ENCODE results near the gene WDR74. TPM values are rescaled to one million over a fixed set of nuclear protein-coding genes. Genes with fewer than 3 reads are reported as not detected.

The WDR74 gene
- total and polyA plus RNA-seq, 2 of the 13 experiments (the other 11 are each of a cell fraction or from before 2014, with no cell fraction given), result 77.0 to 83.3 TPM

GRCh38 chr11:62842171-62842741, 2.9 kb upstream of the WDR74 start (continued):
- TF ChIP-seq ZNF557 (CRISPR knock-in tag; IDR thresholded peaks at IDR 0.05) (0 out of 2 replicates have a peak, but pooled peaks have one; percentile 14), MEIS2 (CRISPR knock-in tag; IDR thresholded peaks at IDR 0.05) (no peak), FIP1L1 (IDR thresholded peaks at IDR 0.05; ENCODE audit: borderline replicate concordance, insufficient read depth, low read depth, low read length) (no peak), HOXA9 (CRISPR knock-in tag; IDR thresholded peaks at IDR 0.05; ENCODE audit: borderline replicate concordance) (no peak), HNRNPL (IDR thresholded peaks at IDR 0.05; ENCODE audit: low read depth, low read length) (no peak), ZNF616 (CRISPR knock-in tag; IDR thresholded peaks at IDR 0.05; ENCODE audit: low read depth) (0 out of 2 replicates have a peak, but pooled peaks have one; percentile 39), TBX2 (CRISPR knock-in tag; IDR thresholded peaks at IDR 0.05; ENCODE audit: borderline replicate concordance) (0 out of 2 replicates have a peak, but pooled peaks have one; percentile 39), TOPORS (CRISPR knock-in tag; IDR thresholded peaks at IDR 0.05) (no peak), PCBP1 (IDR thresholded peaks at IDR 0.05; ENCODE audit: borderline replicate concordance, low read depth, low read length) (no peak), IRF9 (CRISPR knock-in tag; IDR thresholded peaks at IDR 0.05; ENCODE audit: borderline replicate concordance) (0 out of 2 replicates have a peak, but pooled peaks have one; percentile 49), ZBTB7A (CRISPR knock-in tag; IDR thresholded peaks at IDR 0.05) (no peak), SRSF1 (optimal IDR thresholded peaks at IDR 0.05; ENCODE audit: low read depth, low read length) (peak; percentile 78), NFE2L1 (CRISPR knock-in tag; IDR thresholded peaks at IDR 0.05; ENCODE audit: borderline replicate concordance) (no peak), ELF1 (CRISPR knock-in tag; IDR thresholded peaks at IDR 0.05) (peak; percentile 89), CBFB (CRISPR knock-in tag; IDR thresholded peaks at IDR 0.05) (no peak), ASH2L (IDR thresholded peaks at IDR 0.05; ENCODE audit: insufficient read length, low read depth, low read length) (peak; percentile 55), ZNF446 (CRISPR knock-in tag; IDR thresholded peaks at IDR 0.05) (peak; percentile 64; the same call in 1 of the 2 replicates), PREB (CRISPR knock-in tag; IDR thresholded peaks at IDR 0.05) (no peak), HINFP (CRISPR knock-in tag; IDR thresholded peaks at IDR 0.05; ENCODE audit: low read depth) (no peak), DR1 (CRISPR knock-in tag; IDR thresholded peaks at IDR 0.05) (no peak), GMEB2 (CRISPR knock-in tag; IDR thresholded peaks at IDR 0.05; ENCODE audit: low read depth) (no peak), ZNF746 (CRISPR knock-in tag; IDR thresholded peaks at IDR 0.05) (no peak), ZNF549 (CRISPR knock-in tag; IDR thresholded peaks at IDR 0.05) (no peak), ZZZ3 (CRISPR knock-in tag; IDR thresholded peaks at IDR 0.05; ENCODE audit: borderline replicate concordance) (no peak)

Measured in HepG2 (cell line).